RCC 7860 (cell line): Measurements from ENCODE around the gene UXS1.

Experiments
- DNase-seq: peaks from one replicate; pipeline ENCODE4 v3.0.0-alpha.2; 2015; ENCODE audit warnings: low spot score
- FAIRE-seq: peaks from 2 replicates; lab custom pipeline; 2012; peaks lifted over from hg19 to GRCh38; lab: Jason Lieb, UNC

The UXS1 gene

DNA sequence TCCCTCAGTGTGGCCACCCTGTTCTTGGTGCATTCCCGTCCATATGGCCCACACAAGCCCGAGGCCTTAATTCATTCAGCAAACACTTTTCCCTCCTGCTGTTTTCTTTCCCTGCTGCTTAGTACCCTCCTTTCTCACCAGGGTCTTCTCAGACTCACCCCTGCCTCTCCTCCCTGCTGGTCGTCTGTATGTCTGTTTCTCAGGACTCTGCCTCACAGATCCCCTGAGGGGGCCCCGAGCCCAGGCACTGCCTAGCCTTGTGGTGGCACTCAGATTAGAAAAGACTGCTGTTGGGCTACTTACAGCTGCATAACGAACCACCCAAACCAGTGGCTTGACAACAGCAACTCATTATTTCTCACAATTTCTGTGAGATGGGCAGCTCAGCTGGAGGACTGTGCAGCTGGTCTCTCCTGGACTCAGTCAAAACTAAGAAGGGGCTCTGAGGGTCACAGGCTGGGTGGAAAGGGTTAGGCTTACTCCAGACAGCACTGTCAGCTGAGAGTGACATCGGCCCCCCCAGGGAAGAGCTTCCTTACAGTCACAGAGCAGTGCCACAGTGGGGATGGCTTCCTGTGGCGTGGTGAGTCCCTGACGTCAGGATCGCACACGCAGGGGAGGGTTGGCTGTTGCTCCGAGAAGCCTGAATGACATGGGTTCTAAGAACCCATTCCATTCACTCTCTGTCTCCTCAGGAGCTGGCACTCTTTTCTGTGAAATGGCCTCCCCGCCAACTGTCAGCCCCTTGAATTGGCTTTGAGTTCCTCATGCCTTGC lies 139.0 kb downstream of the UXS1 start:
- FAIRE-seq = no peak

DNA sequence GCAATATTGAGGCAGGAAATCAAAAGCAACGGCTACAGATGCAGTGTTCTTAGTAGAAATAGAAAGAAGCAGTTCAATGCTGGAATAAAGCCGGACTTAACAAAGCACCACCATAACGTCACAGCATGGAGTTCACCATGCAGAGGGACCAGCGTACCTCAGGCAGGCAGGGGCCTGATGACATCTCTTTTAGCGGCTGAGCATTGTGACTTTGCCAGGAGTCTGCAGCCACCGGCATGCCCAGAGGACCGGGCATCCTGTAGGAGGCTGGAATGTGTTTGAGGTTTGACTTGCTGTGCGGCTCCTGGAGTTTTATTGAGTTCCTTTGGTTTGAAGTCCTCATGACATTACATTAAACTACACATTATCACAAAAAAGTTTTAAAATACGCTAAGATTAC lies 139.8 kb downstream of the UXS1 start:
- DNase-seq = no peak
- no peak for FAIRE-seq

More for the DNA sequence above, 139.0 kb downstream of the UXS1 start:
- DNase-seq = no peak

DNA sequence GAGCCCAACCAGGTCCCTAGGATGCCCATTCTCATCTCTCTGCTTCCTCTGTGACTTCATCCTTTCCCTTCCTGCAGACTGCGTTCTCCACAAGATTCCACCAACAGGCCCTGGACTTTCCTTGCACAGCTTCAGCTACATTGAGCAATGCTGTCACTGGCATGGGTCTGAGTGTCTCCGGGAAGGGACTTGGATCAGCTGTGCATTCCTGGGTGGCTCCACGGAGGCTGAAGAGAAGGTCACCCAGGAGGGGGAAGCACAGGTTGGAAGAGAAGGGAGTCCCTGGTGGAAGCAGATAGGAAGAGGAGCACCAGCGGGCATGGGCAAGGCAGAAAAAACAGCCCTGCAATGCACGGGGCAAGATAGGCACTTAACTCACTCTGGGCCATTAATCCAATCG lies 140.5 kb downstream of the UXS1 start:
- FAIRE-seq (no peak), DNase-seq (no peak)

DNA sequence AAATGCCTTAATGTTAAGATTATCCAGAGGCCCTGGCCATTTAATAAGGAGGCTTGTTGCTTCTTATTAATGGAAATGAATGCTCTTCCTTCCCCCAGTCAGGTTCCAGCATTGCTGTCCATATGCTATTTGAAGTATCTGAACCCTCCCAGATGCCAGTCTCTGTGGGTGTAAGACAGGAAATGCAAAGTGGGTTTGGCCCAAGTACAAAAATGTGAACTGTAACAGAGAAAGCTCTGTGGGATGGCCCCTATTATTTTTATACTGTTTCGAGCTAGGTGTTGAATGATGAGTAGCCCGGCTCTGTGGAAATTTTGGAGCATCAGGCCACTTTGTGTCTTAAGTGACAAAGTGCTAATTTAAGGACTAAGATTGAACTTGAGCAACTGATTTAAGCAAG lies 141.0 kb downstream of the UXS1 start:
- DNase-seq (no peak), FAIRE-seq (no peak)

DNA sequence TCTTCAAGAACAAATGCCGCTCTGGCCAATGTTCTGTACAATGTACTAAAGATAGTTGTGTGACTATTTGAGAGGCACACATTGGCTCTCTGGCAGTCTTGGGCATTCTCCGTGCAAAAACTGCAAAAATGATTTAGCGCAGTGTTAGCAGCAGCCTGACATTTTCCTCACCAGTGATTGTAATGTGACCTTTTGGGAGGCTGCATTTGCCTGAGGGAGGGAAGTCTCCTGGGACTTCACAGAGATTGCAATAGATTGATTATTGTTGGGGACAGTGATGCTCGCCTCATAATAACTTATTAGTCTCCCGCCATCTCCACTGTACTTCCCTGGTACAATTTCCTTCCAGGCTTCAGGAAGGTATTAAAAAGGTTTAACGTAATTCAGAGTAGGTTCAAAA lies 149.2 kb downstream of the UXS1 start:
- FAIRE-seq (no peak), DNase-seq (no peak)

DNA sequence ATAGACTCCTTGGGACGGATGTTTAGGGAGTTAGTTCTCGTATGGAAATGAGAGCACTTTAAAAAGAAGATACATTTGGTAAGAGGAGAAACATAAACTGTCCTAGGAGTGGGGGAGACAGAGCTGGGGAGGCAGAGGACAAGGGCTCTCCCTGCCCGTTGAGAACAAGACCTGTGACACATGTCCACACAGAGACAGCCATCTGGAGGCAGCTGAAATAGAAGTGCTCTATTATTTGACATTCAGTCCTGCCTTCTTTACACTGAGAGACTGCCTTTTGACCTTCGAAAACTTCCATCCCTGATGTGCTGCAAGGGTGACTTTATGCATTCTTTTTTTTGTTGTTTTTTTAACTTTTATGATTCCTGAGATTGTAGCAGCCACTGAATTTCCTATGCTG lies 150.1 kb downstream of the UXS1 start:
- no peak for FAIRE-seq
- no peak for DNase-seq
